HG03457 (cell line): ENCODE measurements around the gene CASP4.

Experiments
- ATAC-seq: cut with Tn5 transposase; IDR thresholded peaks from one replicate; pipeline ENCODE4 v1.9.1; 2021; ENCODE audit warnings: moderate number of reproducible peaks; ENCODE audit not compliant: unreplicated experiment

Gene CASP4

DNA sequence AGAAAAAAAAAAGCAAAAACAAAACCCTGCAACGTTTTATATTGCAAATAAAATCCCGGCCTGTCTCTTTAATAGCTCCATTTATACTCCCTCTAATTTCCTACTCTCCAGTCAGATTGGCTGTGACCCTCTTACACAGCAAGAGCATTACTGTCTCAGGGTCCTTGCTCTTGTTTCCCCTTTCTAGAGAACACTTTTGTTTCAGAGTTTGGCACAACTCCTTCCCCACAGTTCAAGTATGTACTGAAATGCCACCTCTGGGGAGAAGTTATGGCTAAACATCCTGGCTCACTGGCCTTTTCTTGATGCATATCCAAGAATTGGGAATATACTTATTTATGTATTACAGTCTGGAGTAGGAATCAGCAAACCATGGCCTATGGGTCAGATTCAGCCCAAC, 72.7 kb downstream of the CASP4 start:
- ATAC-seq = no peak

DNA sequence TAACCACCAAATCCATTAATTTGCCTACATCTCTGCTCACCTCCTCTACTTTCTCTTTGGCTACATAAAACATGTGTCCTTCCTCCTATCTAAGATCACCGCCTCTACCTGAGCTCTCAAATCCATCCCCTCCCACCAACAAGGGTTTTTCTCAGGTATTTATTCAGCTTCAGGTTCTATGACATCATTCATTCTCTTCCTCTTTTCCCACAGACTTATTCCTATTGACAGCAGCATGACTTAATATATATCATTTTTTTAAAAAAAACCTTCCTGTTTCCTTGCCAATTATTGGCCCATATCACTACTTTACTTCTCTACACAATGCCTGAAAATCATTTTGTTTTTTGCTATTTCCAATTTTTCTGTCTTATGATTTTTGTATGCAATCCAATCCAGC, 74.5 kb downstream of the CASP4 start:
- no peak for ATAC-seq
